Osteocyte (in vitro differentiated cells): ENCODE results near the gene GSE1. TPM values are rescaled to one million over a fixed set of nuclear protein-coding genes. Genes with fewer than 3 reads are reported as not detected.

Source experiments
- DNase-seq: peaks from one replicate; pipeline ENCODE4 v3.0.0; 2021; ENCODE audit warnings: mixed read lengths; ENCODE audit not compliant: unreplicated experiment; ENCODE audit errors: extremely low spot score
- H3K27ac Mint-ChIP-seq: one replicate; pipeline ENCODE4 v1.8.0; 2021; ENCODE audit warnings: mild to moderate bottlenecking, mixed read lengths; ENCODE audit not compliant: unreplicated experiment
- H3K27me3 Mint-ChIP-seq: one replicate; pipeline ENCODE4 v1.8.0; 2021; ENCODE audit warnings: mixed read lengths; ENCODE audit not compliant: unreplicated experiment
- H3K36me3 Mint-ChIP-seq: one replicate; pipeline ENCODE4 v1.8.0; 2021; ENCODE audit warnings: mixed read lengths; ENCODE audit not compliant: unreplicated experiment
- H3K4me1 Mint-ChIP-seq: one replicate; pipeline ENCODE4 v1.8.0; 2021; ENCODE audit warnings: mixed read lengths; ENCODE audit not compliant: unreplicated experiment
- H3K4me3 Mint-ChIP-seq: one replicate; pipeline ENCODE4 v1.8.0; 2021; ENCODE audit warnings: mild to moderate bottlenecking, moderate library complexity, mixed read lengths; ENCODE audit not compliant: unreplicated experiment
- H3K9me3 Mint-ChIP-seq: one replicate; pipeline ENCODE4 v1.8.0; 2021; ENCODE audit warnings: mixed read lengths; ENCODE audit not compliant: unreplicated experiment
- total RNA-seq: library from RNA; stranded (reverse); gene quantifications from 2 replicates; pipeline ENCODE4 v1.2.1, GENCODE V29; 2021
- TF ChIP-seq, protein P1 (sequence below): fragments of 200-600 bp; sonication (generic); IDR thresholded peaks from 2 replicates; pipeline ENCODE4 v1.5.0; 2021; ENCODE audit warnings: antibody characterized with exemption, mild to moderate bottlenecking, moderate library complexity

Gene GSE1
- total RNA-seq, 1 donor from 2014 or later, result 64.1 TPM

DNA sequence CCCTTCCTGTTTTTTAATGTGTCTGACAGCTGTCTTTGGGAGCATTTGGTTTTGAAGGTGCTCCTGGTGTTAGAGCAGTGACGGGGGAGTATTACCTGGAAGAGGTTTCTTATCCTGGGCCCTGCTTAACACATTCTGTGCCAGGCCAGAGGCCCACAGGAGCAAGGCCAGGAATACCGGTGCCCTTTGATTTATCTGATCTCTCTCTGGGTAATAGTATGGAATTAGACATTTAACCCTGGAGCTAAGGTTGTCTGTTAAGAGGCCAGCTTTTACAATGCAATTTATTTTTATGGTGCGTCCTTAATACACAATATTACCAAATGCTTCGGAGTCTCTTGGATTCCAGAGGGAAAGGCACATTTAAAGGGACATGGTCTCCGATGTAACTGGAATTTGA, 37.2 kb upstream of the GSE1 start:
- Mint-ChIP-seq H3K4me3 (no peak overlapping the region), H3K27ac (no peak overlapping the region), H3K4me1 (peaks cover 76% of the 10 kb centered on the region), H3K9me3 (no peaks in the 10 kb centered on the region), H3K27me3 (no peaks in the 10 kb centered on the region), H3K36me3 (peaks cover 5% of the 10 kb centered on the region)
- TF ChIP-seq, protein P1, sequence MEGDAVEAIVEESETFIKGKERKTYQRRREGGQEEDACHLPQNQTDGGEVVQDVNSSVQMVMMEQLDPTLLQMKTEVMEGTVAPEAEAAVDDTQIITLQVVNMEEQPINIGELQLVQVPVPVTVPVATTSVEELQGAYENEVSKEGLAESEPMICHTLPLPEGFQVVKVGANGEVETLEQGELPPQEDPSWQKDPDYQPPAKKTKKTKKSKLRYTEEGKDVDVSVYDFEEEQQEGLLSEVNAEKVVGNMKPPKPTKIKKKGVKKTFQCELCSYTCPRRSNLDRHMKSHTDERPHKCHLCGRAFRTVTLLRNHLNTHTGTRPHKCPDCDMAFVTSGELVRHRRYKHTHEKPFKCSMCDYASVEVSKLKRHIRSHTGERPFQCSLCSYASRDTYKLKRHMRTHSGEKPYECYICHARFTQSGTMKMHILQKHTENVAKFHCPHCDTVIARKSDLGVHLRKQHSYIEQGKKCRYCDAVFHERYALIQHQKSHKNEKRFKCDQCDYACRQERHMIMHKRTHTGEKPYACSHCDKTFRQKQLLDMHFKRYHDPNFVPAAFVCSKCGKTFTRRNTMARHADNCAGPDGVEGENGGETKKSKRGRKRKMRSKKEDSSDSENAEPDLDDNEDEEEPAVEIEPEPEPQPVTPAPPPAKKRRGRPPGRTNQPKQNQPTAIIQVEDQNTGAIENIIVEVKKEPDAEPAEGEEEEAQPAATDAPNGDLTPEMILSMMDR, result no peak
- no peak for DNase-seq

DNA sequence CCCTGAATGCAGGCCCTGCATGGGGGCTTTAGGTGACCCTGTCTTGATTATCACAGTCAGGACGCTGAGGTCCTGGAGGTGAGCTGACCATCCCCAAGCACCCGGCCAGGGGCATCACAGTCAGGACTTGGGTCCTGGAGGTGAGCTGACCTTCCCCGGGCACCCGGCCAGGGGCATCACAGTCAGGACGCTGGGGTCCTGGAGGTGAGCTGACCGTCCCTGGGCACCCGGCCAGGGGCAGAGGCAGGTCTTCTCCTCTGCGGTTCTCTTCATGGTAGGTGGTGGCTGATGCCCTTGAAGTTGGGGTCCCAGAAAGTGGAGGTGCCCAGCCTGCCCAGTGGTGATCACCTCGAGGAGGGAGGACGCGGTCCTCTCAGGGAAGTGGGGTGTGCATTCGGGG, 36.2 kb upstream of the GSE1 start:
- H3K36me3 Mint-ChIP-seq, result peaks cover 5% of the 10 kb centered on the region
- H3K27me3 Mint-ChIP-seq, result no peaks in the 10 kb centered on the region
- H3K27ac Mint-ChIP-seq, result no peak overlapping the region
- H3K9me3 Mint-ChIP-seq, result no peaks in the 10 kb centered on the region
- DNase-seq, result no peak
- TF ChIP-seq, protein P1, result no peak
- H3K4me3 Mint-ChIP-seq, result no peak overlapping the region
- H3K4me1 Mint-ChIP-seq, result peaks cover 78% of the 10 kb centered on the region

DNA sequence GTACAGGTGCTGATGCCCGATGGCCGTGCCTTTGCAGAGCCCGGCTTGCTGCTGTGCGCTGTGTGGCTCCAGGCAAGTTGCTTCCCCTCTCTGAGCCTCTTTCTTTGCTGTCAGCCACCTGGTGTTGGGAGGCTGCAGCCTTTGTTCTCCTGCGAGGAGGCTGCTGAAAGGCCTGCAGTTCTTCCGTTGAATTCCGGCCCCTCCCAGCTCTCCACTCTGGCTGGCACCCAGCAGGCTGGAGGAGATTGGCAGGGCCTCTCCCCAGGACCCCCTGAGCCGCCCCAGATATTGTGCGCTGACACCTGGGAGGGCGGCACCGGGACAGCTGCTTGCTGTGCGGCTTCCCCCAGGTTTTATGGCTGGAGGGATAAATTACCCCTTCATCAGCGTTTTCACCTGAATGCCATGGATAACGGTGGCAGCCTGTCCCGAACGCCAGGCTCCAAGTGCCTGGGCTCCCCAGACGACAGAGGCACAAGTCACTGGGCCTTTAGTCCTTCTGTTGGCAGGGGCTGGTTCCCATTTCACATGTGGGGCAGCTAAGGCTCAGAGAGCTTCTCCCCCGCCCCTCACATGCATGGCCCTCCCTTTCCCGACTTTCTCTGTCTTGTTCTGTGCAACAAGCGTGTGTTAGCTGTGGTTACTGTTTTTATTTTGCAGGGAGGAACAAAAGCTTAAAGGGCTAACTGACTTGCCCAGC, 35.1 kb upstream of the GSE1 start:
- Mint-ChIP-seq H3K4me3 (no peak overlapping the region), H3K4me1 (peaks cover 84% of the 10 kb centered on the region), H3K9me3 (no peaks in the 10 kb centered on the region)

DNA sequence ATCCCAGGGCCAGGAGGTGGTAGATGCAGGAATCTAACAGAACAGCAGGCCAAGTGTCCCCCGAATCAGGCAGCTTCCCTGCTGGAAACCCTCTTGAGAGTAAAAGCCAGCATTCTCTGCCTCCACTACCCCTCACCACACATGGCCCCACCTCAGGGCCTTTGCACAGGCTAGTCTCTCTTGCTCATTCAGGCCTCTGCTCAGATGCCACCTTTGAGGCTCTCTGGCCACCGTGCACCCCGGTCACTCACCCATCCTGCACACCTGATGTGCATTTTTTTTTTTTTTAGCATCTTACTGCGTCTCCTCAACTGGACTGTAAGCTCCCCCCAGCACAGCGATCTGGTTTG, 34.5 kb upstream of the GSE1 start:
- peaks cover 84% of the 10 kb centered on the region for H3K4me1 Mint-ChIP-seq
- H3K4me3 Mint-ChIP-seq, result no peak overlapping the region
- TF ChIP-seq, protein P1, result no peak
- H3K9me3 Mint-ChIP-seq, result no peaks in the 10 kb centered on the region
- H3K27ac Mint-ChIP-seq, result no peak overlapping the region
- H3K27me3 Mint-ChIP-seq, result no peaks in the 10 kb centered on the region
- peaks cover 5% of the 10 kb centered on the region for H3K36me3 Mint-ChIP-seq
- no peak for DNase-seq

More for the DNA sequence above, 35.1 kb upstream of the GSE1 start:
- TF ChIP-seq, protein P1, result no peak
- Mint-ChIP-seq H3K27ac (no peak overlapping the region), H3K27me3 (no peaks in the 10 kb centered on the region), H3K36me3 (peaks cover 5% of the 10 kb centered on the region)
- no peak for DNase-seq

DNA sequence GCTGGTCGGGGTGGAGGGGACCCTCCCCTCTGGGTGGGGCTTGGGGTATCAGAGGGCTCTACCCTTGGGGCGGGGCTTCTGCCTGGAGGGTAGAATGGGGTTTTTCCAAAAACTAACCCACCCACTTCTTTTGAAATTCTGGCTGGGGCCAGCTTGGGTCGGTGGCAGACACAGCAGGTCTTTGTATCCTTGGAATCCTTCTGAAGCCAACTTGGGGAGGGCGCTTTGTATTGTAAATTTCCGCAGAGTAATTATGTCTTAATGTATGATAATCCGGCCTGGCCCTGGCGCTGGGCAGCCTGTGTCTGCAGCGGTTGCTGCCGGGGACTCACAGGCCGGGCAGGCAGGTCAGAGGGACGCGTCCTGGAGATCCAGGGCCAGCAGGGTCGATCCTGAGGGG, 33.9 kb upstream of the GSE1 start:
- Mint-ChIP-seq H3K27me3 (no peaks in the 10 kb centered on the region), H3K4me3 (no peak overlapping the region), H3K36me3 (peaks cover 5% of the 10 kb centered on the region), H3K27ac (peak overlapping the region; percentile 89), H3K9me3 (no peaks in the 10 kb centered on the region), H3K4me1 (peaks cover 84% of the 10 kb centered on the region)
- TF ChIP-seq, protein P1, result no peak
- no peak for DNase-seq
